ENCODE results near the gene MUC5B.

DNA sequence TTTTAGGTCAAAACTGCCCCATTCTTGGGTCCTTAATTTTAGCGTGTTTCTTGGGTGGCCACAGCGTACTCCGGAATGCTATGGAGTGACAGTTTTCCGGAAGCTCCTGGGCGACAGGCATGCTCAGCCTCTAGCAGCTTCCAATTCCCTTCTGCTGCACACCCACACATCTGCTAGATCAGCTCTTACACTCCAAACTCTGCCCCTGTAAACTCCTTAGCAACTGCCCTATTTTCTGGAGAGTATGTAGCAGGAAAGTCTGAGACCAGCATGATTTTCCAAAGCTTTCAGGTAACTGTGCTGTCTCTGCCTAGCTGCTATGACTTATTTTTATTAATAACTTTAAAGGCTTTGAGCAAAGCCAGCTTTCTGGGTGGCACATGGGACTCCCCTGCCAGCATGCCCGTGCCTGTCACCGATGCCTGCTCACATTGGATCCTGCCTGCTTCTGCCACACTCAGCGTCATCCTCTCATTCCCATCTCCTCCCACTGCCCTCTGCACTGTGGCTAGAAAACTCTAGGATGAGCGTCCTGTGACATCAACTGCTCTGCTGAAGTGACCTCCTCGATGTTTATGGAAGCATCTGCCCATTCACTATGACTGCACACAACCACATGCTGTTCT is 69.3 kb downstream of the MUC5B start:
- TF ChIP-seq POLR2A (IDR thresholded peaks at IDR 0.05): no peak
- TF ChIP-seq, protein P1, sequence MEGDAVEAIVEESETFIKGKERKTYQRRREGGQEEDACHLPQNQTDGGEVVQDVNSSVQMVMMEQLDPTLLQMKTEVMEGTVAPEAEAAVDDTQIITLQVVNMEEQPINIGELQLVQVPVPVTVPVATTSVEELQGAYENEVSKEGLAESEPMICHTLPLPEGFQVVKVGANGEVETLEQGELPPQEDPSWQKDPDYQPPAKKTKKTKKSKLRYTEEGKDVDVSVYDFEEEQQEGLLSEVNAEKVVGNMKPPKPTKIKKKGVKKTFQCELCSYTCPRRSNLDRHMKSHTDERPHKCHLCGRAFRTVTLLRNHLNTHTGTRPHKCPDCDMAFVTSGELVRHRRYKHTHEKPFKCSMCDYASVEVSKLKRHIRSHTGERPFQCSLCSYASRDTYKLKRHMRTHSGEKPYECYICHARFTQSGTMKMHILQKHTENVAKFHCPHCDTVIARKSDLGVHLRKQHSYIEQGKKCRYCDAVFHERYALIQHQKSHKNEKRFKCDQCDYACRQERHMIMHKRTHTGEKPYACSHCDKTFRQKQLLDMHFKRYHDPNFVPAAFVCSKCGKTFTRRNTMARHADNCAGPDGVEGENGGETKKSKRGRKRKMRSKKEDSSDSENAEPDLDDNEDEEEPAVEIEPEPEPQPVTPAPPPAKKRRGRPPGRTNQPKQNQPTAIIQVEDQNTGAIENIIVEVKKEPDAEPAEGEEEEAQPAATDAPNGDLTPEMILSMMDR (IDR thresholded peaks at IDR 0.05): no peak
